HepG2 (cell line): ENCODE measurements around the gene VPS18. TPM values are rescaled to one million over a fixed set of nuclear protein-coding genes. Genes with fewer than 3 reads are reported as not detected.
A peak's percentile ranks its signal among the peaks of the same experiment; 100 is the strongest.

Experiments used
- GABPA ChIP-seq, 2 experiments: IDR thresholded peaks; 2 replicates each; pipeline ENCODE4 v1.6.1; 2011 to 2016; ENCODE audit warnings: low read depth in 2 of 2, low read length in 1 of 2, missing biosample characterization in 1 of 2, missing genetic modification characterization in 1 of 2
- HNRNPUL1 ChIP-seq: fragments of 200-400 bp; formaldehyde crosslinking; IDR thresholded peaks from 2 replicates; pipeline ENCODE4 v1.6.1; 2017; ENCODE audit warnings: low read depth, mild to moderate bottlenecking, low read length, moderate library complexity
- NFE2L2 ChIP-seq: fragments of 150-350 bp; IDR thresholded peaks from 2 replicates; pipeline ENCODE4 v1.6.1; 2014; ENCODE audit warnings: low read length
- NFIB ChIP-seq: sonication (generic); formaldehyde crosslinking; IDR thresholded peaks from 2 replicates; pipeline ENCODE4 v1.9.0; 2021; ENCODE audit warnings: missing genetic modification reagents, mild to moderate bottlenecking, borderline replicate concordance
- PHB2 ChIP-seq: fragments of 450-650 bp; IDR thresholded peaks from 2 replicates; pipeline ENCODE4 v1.6.1; 2018; ENCODE audit not compliant: partially characterized antibody
- RAD21 ChIP-seq: fragments of 450-650 bp; formaldehyde crosslinking; IDR thresholded peaks from 2 replicates; pipeline ENCODE4 v1.5.0; 2020; ENCODE audit warnings: mild to moderate bottlenecking
- SNAI1 ChIP-seq: sonication (generic); formaldehyde crosslinking; IDR thresholded peaks from 2 replicates; pipeline ENCODE4 v1.5.0; 2020; ENCODE audit warnings: mild to moderate bottlenecking, missing genetic modification reagents, borderline replicate concordance
- SP2 ChIP-seq: sonication (generic); formaldehyde crosslinking; IDR thresholded peaks from 2 replicates; pipeline ENCODE4 v1.5.1; 2020; ENCODE audit warnings: mild to moderate bottlenecking, missing genetic modification reagents
- SSRP1 ChIP-seq: IDR thresholded peaks from 2 replicates; pipeline ENCODE4 v1.6.1; 2016; ENCODE audit warnings: control low read depth
- ZFYVE20 ChIP-seq: sonication (generic); formaldehyde crosslinking; IDR thresholded peaks from 2 replicates; pipeline ENCODE4 v1.8.0; 2023; ENCODE audit warnings: low read depth, mild to moderate bottlenecking, moderate library complexity, missing genetic modification reagents, borderline replicate concordance
- ZNF367 ChIP-seq: sonication (generic); formaldehyde crosslinking; IDR thresholded peaks from 2 replicates; pipeline ENCODE4 v1.4.0; 2020; ENCODE audit warnings: missing genetic modification reagents, borderline replicate concordance
- ZNF766 ChIP-seq: sonication (generic); formaldehyde crosslinking; IDR thresholded peaks from 2 replicates; pipeline ENCODE4 v1.5.0; 2020; ENCODE audit warnings: missing genetic modification reagents, borderline replicate concordance
- ZNF784 ChIP-seq: sonication (generic); formaldehyde crosslinking; IDR thresholded peaks from 2 replicates; pipeline ENCODE4 v1.5.1; 2020; ENCODE audit warnings: missing genetic modification reagents, mild to moderate bottlenecking, borderline replicate concordance
- ZNF816 ChIP-seq: sonication (generic); formaldehyde crosslinking; IDR thresholded peaks from 2 replicates; pipeline ENCODE4 v1.8.0; 2022; ENCODE audit warnings: missing genetic modification reagents, mild to moderate bottlenecking, borderline replicate concordance
- ZNF83 ChIP-seq: sonication (generic); formaldehyde crosslinking; IDR thresholded peaks from 2 replicates; pipeline ENCODE4 v1.4.0; 2020; ENCODE audit warnings: missing genetic modification reagents, mild to moderate bottlenecking, borderline replicate concordance
- ZNF841 ChIP-seq: sonication (generic); formaldehyde crosslinking; IDR thresholded peaks from 2 replicates; pipeline ENCODE4 v1.8.1; 2023; ENCODE audit warnings: missing genetic modification reagents, borderline replicate concordance
- polyA plus RNA-seq, 8 experiments: library from polyadenylated mRNA; depleted of rRNA in 3 of 8; stranded (reverse) in 7 of 8; unstranded in 1 of 8; fragments of >200 nt; fragmentation: Illumina TruSeq in 4 of 8; extraction: Trizol in 4 of 8; gene quantifications; 2 replicates each; pipeline versions ENCODE4 v1.2.1 to v1.2.3, GENCODE V29; 2011 to 2016; ENCODE audit warnings: low read depth in 4 of 8, missing spikeins in 1 of 8, mixed read lengths in 1 of 8; ENCODE audit not compliant: insufficient read depth in 1 of 8
- total RNA-seq, 5 experiments: library from RNA; depleted of rRNA; stranded (reverse); fragments of >200 nt; fragmentation: Illumina TruSeq; extraction: Trizol; gene quantifications; 2 replicates each; pipeline ENCODE4 v1.2.3, GENCODE V29; 2016; ENCODE audit warnings: low read depth in 1 of 5
- TF ChIP-seq, protein P1 (sequence below): sonication (generic); formaldehyde crosslinking; IDR thresholded peaks from 2 replicates; pipeline ENCODE4 v1.4.0; 2020; ENCODE audit warnings: missing genetic modification reagents, borderline replicate concordance
- TF ChIP-seq, protein P2 (sequence below): sonication (generic); formaldehyde crosslinking; IDR thresholded peaks from 2 replicates; pipeline ENCODE4 v1.9.0; 2021; ENCODE audit warnings: missing genetic modification reagents, borderline replicate concordance
- TF ChIP-seq, protein P3 (sequence below): sonication (generic); formaldehyde crosslinking; IDR thresholded peaks from 2 replicates; pipeline ENCODE4 v1.4.0; 2020; ENCODE audit warnings: low read depth, mild to moderate bottlenecking, missing genetic modification reagents

VPS18 gene
- total and polyA plus RNA-seq, 2 of the 13 experiments (the other 11 are each of a cell fraction or from before 2014, with no cell fraction given): 5.8 to 17.0 TPM

- TF ChIP-seq ZNF784 (CRISPR knock-in tag) (0 out of 2 replicates have a peak, but pooled peaks have one; percentile 61), SNAI1 (CRISPR knock-in tag) (no peak; the same call in 1 of the 2 replicates), SP2 (CRISPR knock-in tag) (no peak), NFE2L2 (no peak), ZNF367 (0 out of 2 replicates have a peak, but pooled peaks have one; percentile 32), ZFYVE20 (CRISPR knock-in tag) (peak; percentile 56; the same call in 1 of the 2 replicates), ZNF816 (no peak), GABPA (IDR thresholded peaks at IDR 0.05; ENCODE audit: low read depth, low read length) (no peak; the same call in 1 of the 2 replicates), GABPA (CRISPR knock-in tag; IDR thresholded peaks at IDR 0.05; ENCODE audit: low read depth) (peak; percentile 62), ZNF766 (CRISPR knock-in tag) (peak; percentile 50; the same call in 1 of the 2 replicates), PHB2 (no peak), HNRNPUL1 (no peak), NFIB (no peak), RAD21 (CRISPR knock-in tag) (peak; percentile 86), ZNF841 (CRISPR knock-in tag) (no peak), SSRP1 (CRISPR knock-in tag) (no peak), ZNF83 (CRISPR knock-in tag) (0 out of 2 replicates have a peak, but pooled peaks have one; percentile 51)
- TF ChIP-seq, protein P1, sequence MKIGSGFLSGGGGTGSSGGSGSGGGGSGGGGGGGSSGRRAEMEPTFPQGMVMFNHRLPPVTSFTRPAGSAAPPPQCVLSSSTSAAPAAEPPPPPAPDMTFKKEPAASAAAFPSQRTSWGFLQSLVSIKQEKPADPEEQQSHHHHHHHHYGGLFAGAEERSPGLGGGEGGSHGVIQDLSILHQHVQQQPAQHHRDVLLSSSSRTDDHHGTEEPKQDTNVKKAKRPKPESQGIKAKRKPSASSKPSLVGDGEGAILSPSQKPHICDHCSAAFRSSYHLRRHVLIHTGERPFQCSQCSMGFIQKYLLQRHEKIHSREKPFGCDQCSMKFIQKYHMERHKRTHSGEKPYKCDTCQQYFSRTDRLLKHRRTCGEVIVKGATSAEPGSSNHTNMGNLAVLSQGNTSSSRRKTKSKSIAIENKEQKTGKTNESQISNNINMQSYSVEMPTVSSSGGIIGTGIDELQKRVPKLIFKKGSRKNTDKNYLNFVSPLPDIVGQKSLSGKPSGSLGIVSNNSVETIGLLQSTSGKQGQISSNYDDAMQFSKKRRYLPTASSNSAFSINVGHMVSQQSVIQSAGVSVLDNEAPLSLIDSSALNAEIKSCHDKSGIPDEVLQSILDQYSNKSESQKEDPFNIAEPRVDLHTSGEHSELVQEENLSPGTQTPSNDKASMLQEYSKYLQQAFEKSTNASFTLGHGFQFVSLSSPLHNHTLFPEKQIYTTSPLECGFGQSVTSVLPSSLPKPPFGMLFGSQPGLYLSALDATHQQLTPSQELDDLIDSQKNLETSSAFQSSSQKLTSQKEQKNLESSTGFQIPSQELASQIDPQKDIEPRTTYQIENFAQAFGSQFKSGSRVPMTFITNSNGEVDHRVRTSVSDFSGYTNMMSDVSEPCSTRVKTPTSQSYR (CRISPR knock-in tag): peak; percentile 48; the same call in 1 of the 2 replicates
- TF ChIP-seq, protein P2, sequence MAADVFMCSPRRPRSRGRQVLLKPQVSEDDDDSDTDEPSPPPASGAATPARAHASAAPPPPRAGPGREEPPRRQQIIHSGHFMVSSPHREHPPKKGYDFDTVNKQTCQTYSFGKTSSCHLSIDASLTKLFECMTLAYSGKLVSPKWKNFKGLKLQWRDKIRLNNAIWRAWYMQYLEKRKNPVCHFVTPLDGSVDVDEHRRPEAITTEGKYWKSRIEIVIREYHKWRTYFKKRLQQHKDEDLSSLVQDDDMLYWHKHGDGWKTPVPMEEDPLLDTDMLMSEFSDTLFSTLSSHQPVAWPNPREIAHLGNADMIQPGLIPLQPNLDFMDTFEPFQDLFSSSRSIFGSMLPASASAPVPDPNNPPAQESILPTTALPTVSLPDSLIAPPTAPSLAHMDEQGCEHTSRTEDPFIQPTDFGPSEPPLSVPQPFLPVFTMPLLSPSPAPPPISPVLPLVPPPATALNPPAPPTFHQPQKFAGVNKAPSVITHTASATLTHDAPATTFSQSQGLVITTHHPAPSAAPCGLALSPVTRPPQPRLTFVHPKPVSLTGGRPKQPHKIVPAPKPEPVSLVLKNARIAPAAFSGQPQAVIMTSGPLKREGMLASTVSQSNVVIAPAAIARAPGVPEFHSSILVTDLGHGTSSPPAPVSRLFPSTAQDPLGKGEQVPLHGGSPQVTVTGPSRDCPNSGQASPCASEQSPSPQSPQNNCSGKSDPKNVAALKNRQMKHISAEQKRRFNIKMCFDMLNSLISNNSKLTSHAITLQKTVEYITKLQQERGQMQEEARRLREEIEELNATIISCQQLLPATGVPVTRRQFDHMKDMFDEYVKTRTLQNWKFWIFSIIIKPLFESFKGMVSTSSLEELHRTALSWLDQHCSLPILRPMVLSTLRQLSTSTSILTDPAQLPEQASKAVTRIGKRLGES (CRISPR knock-in tag): no peak
- TF ChIP-seq, protein P3, sequence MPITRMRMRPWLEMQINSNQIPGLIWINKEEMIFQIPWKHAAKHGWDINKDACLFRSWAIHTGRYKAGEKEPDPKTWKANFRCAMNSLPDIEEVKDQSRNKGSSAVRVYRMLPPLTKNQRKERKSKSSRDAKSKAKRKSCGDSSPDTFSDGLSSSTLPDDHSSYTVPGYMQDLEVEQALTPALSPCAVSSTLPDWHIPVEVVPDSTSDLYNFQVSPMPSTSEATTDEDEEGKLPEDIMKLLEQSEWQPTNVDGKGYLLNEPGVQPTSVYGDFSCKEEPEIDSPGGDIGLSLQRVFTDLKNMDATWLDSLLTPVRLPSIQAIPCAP (CRISPR knock-in tag): no peak
These were observed 47.5 kb downstream of the VPS18 start (continued) for GRCh38 chr15:40941528-40942336.
